Keratinocyte (primary cell): ENCODE results near the gene SLC8A1.

Experiments used
- CTCF ChIP-seq, 3 experiments: IDR thresholded peaks in 1 of 3; conservative IDR thresholded peaks in 1 of 3; optimal IDR thresholded peaks in 1 of 3; 2 replicates in 2 of 3; 3 replicates in 1 of 3; pipeline versions ENCODE3 to v1.5.1; 2011; ENCODE audit warnings: low read length in 3 of 3, mild to moderate bottlenecking in 3 of 3, moderate library complexity in 2 of 3, control low read depth in 1 of 3, inconsistent platforms in 1 of 3; ENCODE audit not compliant: insufficient read depth in 2 of 3; ENCODE audit errors: extremely low read depth in 1 of 3
- EZH2 ChIP-seq: IDR thresholded peaks from one replicate; pipeline ENCODE4 v1.6.1; 2012; ENCODE audit warnings: inconsistent platforms, mild to moderate bottlenecking, low read length, moderate library complexity

GRCh38 chr2:40279001-40279400 lies 172.9 kb downstream of the SLC8A1 start:
- TF ChIP-seq CTCF (optimal IDR thresholded peaks at IDR 0.05 in 1 of 3, IDR thresholded peaks at IDR 0.05 in 1 of 3, conservative IDR thresholded peaks at IDR 0.05 in 1 of 3; ENCODE audit: extremely low read depth in 1 of 3, insufficient read depth in 2 of 3, low read length in 3 of 3) = no peak
- TF ChIP-seq EZH2 = no peak
